ENCODE results near the gene MALL.

DNA sequence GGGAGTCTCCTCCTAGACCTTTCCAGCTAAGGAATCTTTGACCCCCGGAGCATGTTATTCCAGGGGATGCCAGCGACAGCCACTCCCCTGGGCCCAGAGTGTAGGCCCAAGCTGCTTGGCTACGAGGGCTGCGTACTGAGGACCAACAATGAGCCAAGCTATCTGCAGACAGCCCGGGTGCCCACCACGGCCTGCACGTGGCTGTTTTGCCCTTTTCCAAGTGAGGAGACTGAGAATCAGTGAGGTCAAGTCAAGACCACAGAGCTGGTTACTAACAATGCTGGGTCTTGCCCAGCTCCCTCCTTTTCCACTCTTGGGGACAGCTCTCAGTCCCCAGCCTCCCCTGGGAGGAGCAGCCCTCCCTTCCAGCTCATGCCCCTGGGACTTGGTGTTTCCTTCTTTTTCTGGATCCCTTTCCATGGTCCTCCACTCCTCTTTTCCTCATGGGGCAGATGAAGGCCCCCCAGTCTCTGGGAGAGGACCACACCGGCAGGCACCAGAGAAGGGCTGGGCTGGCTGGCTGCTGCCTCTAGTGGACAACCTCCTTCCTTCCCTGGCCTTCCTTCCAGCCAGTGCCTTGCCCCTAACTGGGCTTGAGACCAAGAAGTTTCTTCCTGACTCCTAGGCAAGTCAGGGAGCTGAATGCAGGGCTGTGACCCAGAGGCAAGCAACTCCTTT, 550 bp upstream of the MALL start:
- TF ChIP-seq, protein P1, sequence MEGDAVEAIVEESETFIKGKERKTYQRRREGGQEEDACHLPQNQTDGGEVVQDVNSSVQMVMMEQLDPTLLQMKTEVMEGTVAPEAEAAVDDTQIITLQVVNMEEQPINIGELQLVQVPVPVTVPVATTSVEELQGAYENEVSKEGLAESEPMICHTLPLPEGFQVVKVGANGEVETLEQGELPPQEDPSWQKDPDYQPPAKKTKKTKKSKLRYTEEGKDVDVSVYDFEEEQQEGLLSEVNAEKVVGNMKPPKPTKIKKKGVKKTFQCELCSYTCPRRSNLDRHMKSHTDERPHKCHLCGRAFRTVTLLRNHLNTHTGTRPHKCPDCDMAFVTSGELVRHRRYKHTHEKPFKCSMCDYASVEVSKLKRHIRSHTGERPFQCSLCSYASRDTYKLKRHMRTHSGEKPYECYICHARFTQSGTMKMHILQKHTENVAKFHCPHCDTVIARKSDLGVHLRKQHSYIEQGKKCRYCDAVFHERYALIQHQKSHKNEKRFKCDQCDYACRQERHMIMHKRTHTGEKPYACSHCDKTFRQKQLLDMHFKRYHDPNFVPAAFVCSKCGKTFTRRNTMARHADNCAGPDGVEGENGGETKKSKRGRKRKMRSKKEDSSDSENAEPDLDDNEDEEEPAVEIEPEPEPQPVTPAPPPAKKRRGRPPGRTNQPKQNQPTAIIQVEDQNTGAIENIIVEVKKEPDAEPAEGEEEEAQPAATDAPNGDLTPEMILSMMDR (IDR thresholded peaks at IDR 0.05; ENCODE audit: low read depth, low read length): no peak
- TF ChIP-seq EZH2phosphoT487 (IDR thresholded peaks at IDR 0.05; ENCODE audit: low read depth): no peak

All from OCI-LY3 (cell line).